Adrenal gland (tissue), 5 donors: ENCODE results near the gene LZTFL1.

Experiments used
- POLR2A ChIP-seq, 2 donors: fragments of 450-650 bp; IDR thresholded peaks; one replicate each; pipeline ENCODE4 v1.6.1; 2017; ENCODE audit warnings: antibody characterized with exemption in 2 of 2, mild to moderate bottlenecking in 2 of 2, moderate library complexity in 1 of 2
- TF ChIP-seq, protein P1 (sequence below), 6 experiments: fragments of 450-650 bp in 4 of 6; fragments of 200-600 bp in 2 of 6; sonication (generic) in 1 of 6; IDR thresholded peaks; 1 replicate in 5 of 6; 2 replicates in 1 of 6; pipeline versions ENCODE4 v1.5.1 to v1.8.0; 2016 to 2021; ENCODE audit warnings: antibody characterized with exemption in 6 of 6, mild to moderate bottlenecking in 2 of 6, moderate library complexity in 1 of 6
- donor health status: DM: no; HTN: no; CAD: no.

DNA sequence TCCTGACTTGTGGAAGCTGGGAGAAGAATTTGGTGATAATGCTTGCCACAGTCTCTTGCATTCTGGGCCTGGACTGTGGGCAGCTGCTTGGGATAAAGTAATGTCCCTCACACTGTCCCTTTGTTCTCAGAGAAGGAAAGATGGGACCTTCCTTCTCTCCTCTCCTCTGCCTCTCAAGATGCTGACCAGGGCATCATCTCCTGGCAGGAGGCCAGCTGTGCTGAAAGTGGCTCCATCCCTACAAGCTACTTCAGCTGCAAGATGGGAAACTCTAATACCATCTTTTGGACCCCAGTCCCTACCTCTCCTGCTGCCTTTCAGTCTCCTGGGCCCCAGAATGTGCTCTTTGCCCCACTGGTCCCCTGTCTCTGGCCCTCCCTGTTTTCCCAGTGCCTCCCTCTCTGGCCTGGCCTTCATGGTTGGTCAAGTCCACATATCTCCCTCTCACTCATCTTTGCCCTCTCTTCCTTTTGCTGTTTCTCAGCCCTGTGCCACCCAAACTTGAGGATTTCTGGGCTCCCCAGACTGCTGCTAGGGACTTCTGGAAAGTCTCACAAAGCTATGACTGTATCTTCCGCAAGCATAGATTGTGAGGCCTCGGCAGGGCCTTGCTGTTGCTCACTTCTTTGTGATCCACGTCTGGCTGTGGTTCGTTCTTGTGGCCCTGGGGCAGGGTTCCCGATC lies 38.5 kb downstream of the LZTFL1 start:
- TF ChIP-seq, protein P1, sequence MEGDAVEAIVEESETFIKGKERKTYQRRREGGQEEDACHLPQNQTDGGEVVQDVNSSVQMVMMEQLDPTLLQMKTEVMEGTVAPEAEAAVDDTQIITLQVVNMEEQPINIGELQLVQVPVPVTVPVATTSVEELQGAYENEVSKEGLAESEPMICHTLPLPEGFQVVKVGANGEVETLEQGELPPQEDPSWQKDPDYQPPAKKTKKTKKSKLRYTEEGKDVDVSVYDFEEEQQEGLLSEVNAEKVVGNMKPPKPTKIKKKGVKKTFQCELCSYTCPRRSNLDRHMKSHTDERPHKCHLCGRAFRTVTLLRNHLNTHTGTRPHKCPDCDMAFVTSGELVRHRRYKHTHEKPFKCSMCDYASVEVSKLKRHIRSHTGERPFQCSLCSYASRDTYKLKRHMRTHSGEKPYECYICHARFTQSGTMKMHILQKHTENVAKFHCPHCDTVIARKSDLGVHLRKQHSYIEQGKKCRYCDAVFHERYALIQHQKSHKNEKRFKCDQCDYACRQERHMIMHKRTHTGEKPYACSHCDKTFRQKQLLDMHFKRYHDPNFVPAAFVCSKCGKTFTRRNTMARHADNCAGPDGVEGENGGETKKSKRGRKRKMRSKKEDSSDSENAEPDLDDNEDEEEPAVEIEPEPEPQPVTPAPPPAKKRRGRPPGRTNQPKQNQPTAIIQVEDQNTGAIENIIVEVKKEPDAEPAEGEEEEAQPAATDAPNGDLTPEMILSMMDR (IDR thresholded peaks at IDR 0.05) = no peak
- no peak for TF ChIP-seq POLR2A (IDR thresholded peaks at IDR 0.05)
